DMS53 (cell line): ENCODE results near the gene SPATA19.

Experiments
- DNase-seq: peaks from one replicate; lab custom pipeline; 2025; lab: John Stamatoyannopoulos, UW

SPATA19 gene

DNA sequence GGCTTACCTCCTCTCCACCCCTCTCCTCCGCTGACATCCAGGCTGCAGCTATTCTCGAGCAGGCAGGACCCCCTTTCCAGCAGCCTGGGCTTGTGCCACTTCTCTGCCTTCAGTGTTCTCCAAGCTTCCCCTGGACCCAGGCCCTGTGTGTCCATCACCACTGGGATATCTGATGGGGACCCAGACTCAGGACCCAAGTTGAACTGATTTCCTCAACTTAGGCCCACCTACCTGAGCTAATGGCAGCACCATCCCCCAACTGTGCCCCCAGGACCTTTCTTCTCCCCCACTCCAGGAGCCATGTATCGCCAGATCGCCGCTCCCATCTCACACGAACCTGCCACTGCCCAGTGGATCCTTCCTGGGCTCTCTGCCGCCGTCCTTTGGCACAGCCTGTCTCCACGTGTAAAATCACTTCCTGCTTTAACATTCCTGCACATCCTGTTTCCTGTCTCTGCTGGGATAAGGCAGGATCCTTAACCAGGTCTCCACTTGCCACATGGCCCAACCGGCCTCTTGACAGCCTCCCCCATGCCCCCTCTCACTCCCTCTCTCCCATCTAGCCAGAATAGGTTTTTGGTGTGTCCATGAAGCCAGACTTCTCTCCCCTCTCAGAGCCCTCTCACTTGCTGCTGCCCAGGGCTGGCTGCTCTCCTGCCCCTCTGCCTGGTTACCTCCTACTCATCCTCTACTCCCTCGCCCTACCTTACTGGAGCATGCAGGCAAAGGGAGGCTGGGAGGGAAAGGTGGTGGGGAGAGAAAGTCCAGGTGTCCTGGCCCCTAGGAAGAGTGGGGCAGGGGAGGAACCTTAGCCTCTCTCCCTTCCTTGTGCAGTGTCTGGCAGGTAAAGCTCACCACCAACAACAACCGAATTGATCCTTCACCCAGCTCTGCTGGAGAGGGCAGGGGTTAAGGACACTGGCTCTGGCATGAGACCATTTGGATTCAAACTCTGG, 9.4 kb downstream of the SPATA19 start:
- no peak for DNase-seq

DNA sequence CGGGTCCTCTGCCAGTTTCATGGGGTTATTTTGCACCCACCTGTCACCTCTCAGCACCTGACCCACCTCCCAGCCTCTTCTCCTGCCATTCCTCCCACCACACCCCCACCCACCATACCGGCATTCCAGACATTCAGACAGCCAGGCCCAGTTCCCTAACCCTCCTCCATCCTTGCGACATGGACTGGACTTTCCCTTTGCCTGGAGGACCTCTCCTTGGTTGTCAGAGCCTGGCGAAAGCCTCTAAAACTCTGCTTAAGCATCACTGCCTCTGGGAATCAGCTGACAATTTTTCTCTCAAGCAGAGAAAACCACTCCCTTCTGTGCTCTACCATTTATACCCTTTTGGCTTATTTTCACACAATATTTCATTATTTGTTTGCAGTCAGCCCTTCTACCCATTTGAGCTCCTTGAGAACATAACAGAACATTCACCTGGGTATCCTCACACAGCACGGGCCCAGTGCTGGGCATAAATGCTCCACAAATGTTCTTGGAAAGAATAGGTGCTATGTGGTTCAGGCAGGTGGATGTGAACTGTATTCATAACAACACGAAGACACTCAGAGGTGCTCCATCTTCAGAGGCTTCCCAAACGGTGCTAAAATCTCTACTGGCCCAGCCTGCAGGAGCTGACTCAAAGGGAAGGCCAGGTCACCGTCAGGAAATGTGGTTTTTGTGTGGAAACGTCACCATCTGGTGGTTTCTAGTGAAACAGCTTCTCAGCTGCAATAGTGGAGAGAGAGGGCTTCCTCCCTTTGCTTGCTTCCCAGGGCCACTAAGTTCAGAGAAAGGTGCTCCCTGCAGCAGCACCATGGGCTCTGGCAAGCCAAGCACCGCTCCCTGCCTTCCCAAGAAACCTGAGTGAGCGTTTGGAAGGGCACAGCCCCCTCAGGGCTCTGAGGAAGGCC, 10.4 kb downstream of the SPATA19 start:
- DNase-seq = peak; percentile 89

DNA sequence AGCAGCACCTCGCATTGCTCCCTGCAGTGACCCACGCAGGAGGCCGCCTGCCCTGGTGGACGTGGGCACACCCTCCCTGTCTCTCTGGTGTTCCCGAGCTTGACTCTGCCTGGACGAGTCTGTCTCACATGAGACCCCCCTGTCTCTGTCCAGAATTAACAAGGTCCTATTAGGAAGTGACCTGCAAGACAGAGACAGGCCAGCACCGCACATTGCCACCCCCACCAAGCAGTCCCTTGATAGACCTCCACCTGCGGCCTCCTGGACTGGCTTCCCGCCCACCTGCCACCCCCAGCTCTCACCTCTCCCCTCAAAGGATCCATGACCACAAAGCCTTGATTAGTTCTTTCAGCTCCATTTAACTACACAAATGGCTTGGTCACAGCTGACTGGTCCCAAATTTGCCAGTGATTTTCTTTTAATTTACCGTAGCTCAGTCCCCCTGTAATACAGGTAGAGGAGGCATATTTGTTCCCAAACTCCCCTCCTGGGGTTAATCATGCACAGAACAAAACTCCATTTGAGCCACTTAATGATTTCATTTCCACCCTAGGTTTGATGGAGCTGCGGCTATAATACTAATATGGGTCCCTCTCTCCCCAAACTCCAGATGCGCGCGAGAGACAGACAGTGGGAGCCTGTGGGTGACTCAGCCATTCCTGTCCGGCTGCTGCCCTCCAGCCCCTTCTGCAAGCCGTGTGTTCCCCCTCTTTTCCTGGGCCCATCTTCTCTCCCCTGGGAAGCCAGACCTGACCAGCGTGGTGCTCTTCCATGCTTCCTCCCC, 11.2 kb downstream of the SPATA19 start:
- peak; percentile 17 for DNase-seq

- peak; percentile 77 for DNase-seq
Measured at GRCh38 chr11:133832991-133833897, 12.1 kb downstream of the SPATA19 start.

DNA sequence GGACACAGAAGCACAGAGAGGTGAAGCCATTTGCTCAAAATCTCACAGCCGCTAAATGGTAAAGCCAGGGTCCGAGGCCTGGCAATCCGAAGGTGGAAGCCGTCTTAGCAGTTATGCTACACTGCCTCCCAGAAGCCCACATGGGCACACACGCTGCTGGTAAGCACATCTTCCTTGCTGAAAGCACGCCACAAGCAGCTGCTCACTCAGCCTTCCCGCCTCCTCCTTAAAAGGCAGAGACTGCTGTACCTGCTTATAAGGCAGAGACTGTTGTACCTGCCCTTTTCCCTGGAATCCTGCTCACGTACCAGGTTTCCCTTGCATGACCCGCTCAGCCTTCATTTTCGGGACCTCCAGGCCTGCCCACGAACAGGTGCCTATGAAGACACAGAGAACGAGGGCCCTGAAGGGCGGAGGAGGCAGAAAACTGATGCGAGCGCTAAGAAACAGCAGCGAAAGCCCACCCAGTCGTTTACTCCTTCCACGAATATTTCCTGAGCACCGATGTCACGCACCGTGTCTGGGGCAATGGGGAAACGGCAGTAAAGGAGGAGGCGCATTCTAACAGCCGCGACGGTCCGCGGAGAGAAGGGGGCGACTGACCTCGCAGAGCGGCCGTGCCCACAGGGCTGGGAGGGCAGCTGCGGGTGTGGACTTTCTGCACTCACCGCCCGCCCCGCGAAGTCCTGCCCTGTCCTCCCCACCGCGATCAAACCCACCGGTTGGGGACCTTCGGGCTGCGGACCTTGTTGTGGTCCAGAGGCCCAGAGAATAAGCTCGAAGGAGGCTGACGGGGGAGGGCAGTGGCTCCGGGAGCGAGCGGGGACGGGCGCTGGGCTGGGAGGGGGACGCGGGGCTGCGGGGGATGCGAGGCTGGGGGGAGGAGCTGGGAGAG, 13.0 kb downstream of the SPATA19 start:
- peak; percentile 83 for DNase-seq

DNA sequence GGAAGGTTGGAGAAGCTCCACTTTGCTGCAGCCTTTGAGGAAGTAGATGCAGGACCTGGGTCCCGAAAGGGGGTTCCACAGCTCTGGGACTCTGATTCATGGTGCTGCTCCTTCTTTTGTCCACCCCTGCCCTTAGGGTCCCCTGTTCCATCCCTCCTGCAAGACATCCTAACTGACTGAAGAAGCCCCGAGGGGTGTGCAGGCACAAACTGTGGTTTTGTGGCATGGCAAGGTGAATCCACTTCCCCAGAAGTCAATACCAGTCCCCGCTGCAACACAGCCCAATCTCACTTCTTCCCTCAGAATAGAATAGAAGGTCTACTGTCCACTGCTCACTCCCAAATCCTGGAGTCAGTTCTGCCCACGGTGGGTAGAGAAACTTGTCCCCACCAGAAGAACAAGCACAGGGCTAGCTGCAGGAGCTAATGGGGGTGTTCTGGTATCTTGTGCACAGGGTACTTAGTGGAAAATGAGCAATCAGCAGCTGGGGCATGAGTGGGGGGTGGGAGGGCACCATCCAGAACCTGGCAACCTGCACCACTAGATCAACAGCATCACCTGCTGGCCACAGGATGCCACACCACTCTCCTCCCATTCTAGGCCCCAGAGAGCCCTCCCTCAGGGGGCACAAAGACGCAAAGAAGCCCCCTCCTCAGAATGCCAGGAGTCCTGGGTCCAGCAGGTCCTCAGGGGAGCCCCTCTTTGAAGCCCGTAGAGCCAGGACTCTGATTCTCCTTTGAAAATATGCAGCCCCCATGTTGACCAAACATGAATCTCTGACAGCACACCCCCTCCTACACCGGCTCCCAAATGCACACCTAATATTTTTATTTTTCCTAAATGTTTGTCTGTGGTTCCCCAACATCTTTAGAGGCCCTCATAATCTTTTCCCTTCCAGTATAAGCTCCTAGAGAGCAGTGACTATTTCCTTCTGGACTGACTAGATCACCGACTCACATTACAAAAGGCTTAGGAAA, 14.1 kb downstream of the SPATA19 start:
- peak; percentile 56 for DNase-seq

GRCh38 chr11:133829566-133829965, 15.7 kb downstream of the SPATA19 start:
- DNase-seq = no peak

- no peak for DNase-seq
Measured at GRCh38 chr11:133828871-133829270, 16.4 kb downstream of the SPATA19 start.

- DNase-seq = no peak
Measured at GRCh38 chr11:133827556-133827955, 17.8 kb downstream of the SPATA19 start.

GRCh38 chr11:133826866-133827265, 18.4 kb downstream of the SPATA19 start:
- DNase-seq = no peak

DNA sequence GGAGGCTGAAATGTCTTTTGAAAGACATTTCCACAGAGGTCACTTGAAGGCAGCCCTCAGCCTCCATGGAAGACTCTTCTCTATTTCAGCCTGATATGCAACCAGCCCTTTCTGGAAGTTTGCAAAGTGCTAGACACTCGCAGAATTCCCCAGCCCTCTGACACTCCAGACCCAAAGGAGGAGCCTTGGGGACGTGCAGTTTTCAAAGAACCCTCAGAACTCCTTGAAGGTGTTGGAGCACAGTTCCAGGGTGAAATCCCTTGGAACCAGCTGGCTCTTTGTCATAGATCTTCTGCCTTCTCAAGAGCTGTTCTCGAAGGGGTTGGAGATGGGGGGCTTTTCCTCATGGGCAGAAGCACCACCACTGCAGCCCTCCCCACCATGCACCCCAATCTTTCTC, 19.6 kb downstream of the SPATA19 start:
- DNase-seq = no peak

GRCh38 chr11:133825156-133825555, 20.2 kb downstream of the SPATA19 start:
- no peak for DNase-seq

GRCh38 chr11:133824593-133824992, 20.7 kb downstream of the SPATA19 start:
- DNase-seq = no peak

DNA sequence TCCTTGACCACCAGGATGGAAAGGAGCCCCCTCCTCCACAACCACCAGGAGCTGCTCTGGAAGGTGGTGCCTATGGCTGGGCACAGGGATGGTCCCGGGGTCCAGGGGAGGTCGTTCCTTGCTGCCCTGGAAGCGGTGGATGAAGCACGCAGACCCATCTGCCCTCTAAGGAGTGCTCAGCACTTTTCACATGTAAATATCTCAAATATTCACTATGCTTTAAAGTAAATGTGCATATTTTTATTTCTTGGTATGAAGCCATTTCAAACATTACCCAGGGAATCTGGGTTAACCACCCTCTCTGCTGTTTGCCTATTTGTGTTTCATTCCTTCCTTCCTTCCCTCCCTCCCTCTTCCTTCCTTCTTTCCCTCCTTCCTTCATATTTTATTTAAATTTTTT, 21.7 kb downstream of the SPATA19 start:
- DNase-seq = no peak

GRCh38 chr11:133823211-133823610, 22.1 kb downstream of the SPATA19 start:
- DNase-seq = no peak

GRCh38 chr11:133821776-133822175, 23.5 kb downstream of the SPATA19 start:
- peak; percentile 91 for DNase-seq

GRCh38 chr11:133819746-133820315, 25.5 kb downstream of the SPATA19 start:
- DNase-seq = no peak

GRCh38 chr11:133819114-133819513, 26.2 kb downstream of the SPATA19 start:
- DNase-seq = no peak
